GM21717 (cell line): ENCODE data around the gene TBC1D22A.

Source experiments
- ATAC-seq: cut with Tn5 transposase; IDR thresholded peaks from one replicate; pipeline ENCODE4 v1.9.1; 2021; ENCODE audit warnings: mild to moderate bottlenecking, moderate library complexity; ENCODE audit not compliant: unreplicated experiment

TBC1D22A gene

GRCh38 chr22:46947516-46948257 is 185.2 kb downstream of the TBC1D22A start:
- no peak for ATAC-seq

- no peak for ATAC-seq
These were observed 186.1 kb downstream of the TBC1D22A start for GRCh38 chr22:46948411-46949144.

GRCh38 chr22:46951350-46951749 is 188.9 kb downstream of the TBC1D22A start:
- no peak for ATAC-seq

GRCh38 chr22:46951973-46952372 is 189.5 kb downstream of the TBC1D22A start:
- no peak for ATAC-seq

GRCh38 chr22:46953968-46954765 is 191.7 kb downstream of the TBC1D22A start:
- no peak for ATAC-seq

GRCh38 chr22:46954781-46955180 is 192.3 kb downstream of the TBC1D22A start:
- ATAC-seq, result no peak

GRCh38 chr22:46956498-46957215 is 194.2 kb downstream of the TBC1D22A start:
- no peak for ATAC-seq

GRCh38 chr22:46957521-46957920 is 195.1 kb downstream of the TBC1D22A start:
- ATAC-seq, result no peak

GRCh38 chr22:46958191-46958590 is 195.7 kb downstream of the TBC1D22A start:
- ATAC-seq, result no peak

GRCh38 chr22:46958658-46959057 is 196.2 kb downstream of the TBC1D22A start:
- ATAC-seq, result no peak

- ATAC-seq, result no peak
These were observed 196.9 kb downstream of the TBC1D22A start for GRCh38 chr22:46959369-46959768.

- ATAC-seq, result no peak
These were observed 199.3 kb downstream of the TBC1D22A start for GRCh38 chr22:46961591-46962295.

GRCh38 chr22:46962406-46962805 is 200.0 kb downstream of the TBC1D22A start:
- no peak for ATAC-seq

GRCh38 chr22:46963672-46964545 is 201.5 kb downstream of the TBC1D22A start:
- no peak for ATAC-seq

GRCh38 chr22:46964773-46965550 is 202.5 kb downstream of the TBC1D22A start:
- ATAC-seq, result no peak

- no peak for ATAC-seq
These were observed 203.4 kb downstream of the TBC1D22A start for GRCh38 chr22:46965555-46966494.

GRCh38 chr22:46966495-46966845 is 204.0 kb downstream of the TBC1D22A start:
- ATAC-seq, result no peak

- ATAC-seq, result no peak
These were observed 204.4 kb downstream of the TBC1D22A start for GRCh38 chr22:46966846-46967245.
